T-cell (primary cell): ENCODE results near the gene DBNDD2. TPM values are rescaled to one million over a fixed set of nuclear protein-coding genes. Genes with fewer than 3 reads are reported as not detected.

Source experiments
- ATAC-seq, 4 experiments: fragments of 200-7000 bp in 3 of 4; fragments of 150-1000 bp in 1 of 4; cut with Tn5 transposase; replicated peaks in 1 of 4; 1 replicate in 3 of 4; 2 replicates in 1 of 4; pipeline ENCODE4 v1.10.0; 2021; ENCODE audit warnings: moderate library complexity in 3 of 4, mild to moderate bottlenecking in 2 of 4, moderate number of reproducible peaks in 1 of 4
- CTCF ChIA-PET, 2 donors: fragments of 300-600 bp; sonication (Branson Sonifier 250); formaldehyde crosslinking; loops; one replicate each; lab custom pipeline; 2022; ENCODE audit warnings: antibody characterized with exemption in 2 of 2; lab: Charles Lee
- POLR2A ChIA-PET, 2 donors: fragments of 300-600 bp; sonication (Branson Sonifier 250); formaldehyde crosslinking; loops; one replicate each; lab custom pipeline; 2022; ENCODE audit warnings: antibody characterized with exemption in 2 of 2; lab: Charles Lee
- DNase-seq, 35 experiments: peaks; one replicate each; pipeline versions ENCODE4 v3.0.0 to v3.0.0-alpha.2; 2013 to 2023
- H3K27ac ChIP-seq: one replicate; pipeline ENCODE4 v1.5.1; 2013; ENCODE audit warnings: low read length
- H3K27me3 ChIP-seq, 2 experiments: replicated peaks in 1 of 2; 1 replicate in 1 of 2; 2 replicates in 1 of 2; pipeline versions ENCODE4 v1.6.1 to v1.7.0; 2013; ENCODE audit warnings: low read length in 1 of 2, mixed read lengths in 1 of 2; ENCODE audit not compliant: control insufficient read depth in 2 of 2, insufficient read depth in 2 of 2; ENCODE audit errors: extremely low read depth in 1 of 2
- H3K36me3 ChIP-seq, 2 donors: 1 replicate in 1 of 2; 2 replicates in 1 of 2; pipeline versions ENCODE4 v1.6.1 to v1.7.0; 2013; ENCODE audit warnings: low read length in 1 of 2; ENCODE audit not compliant: control insufficient read depth in 2 of 2, insufficient read depth in 1 of 2; ENCODE audit errors: extremely low read depth in 1 of 2
- H3K4me1 ChIP-seq, 2 experiments: 1 replicate in 1 of 2; 2 replicates in 1 of 2; pipeline versions ENCODE4 v1.6.1 to v1.7.0; 2013; ENCODE audit warnings: low read length in 2 of 2, mixed read lengths in 1 of 2; ENCODE audit not compliant: insufficient read depth in 2 of 2, control insufficient read depth in 1 of 2; ENCODE audit errors: extremely low read depth in 1 of 2
- H3K4me3 ChIP-seq, 2 donors: 1 replicate in 1 of 2; 2 replicates in 1 of 2; pipeline versions ENCODE4 v1.5.1 to v1.7.0; 2013; ENCODE audit warnings: mild to moderate bottlenecking in 2 of 2, low read length in 1 of 2, moderate library complexity in 1 of 2; ENCODE audit not compliant: control insufficient read depth in 1 of 2; ENCODE audit errors: extremely low read depth in 1 of 2
- H3K9me3 ChIP-seq: 2 replicates; pipeline ENCODE4 v1.7.0; 2013
- H3K27ac Mint-ChIP-seq, 2 donors: one replicate each; pipeline ENCODE4 v1.8.0; 2020 to 2021; ENCODE audit warnings: mild to moderate bottlenecking in 2 of 2, mixed read lengths in 2 of 2
- H3K27me3 Mint-ChIP-seq, 2 donors: one replicate each; pipeline ENCODE4 v1.8.0; 2021 to 2022; ENCODE audit warnings: mixed read lengths in 2 of 2
- H3K36me3 Mint-ChIP-seq: one replicate; pipeline ENCODE4 v1.8.0; 2021; ENCODE audit warnings: mixed read lengths
- H3K4me1 Mint-ChIP-seq, 3 donors: one replicate each; pipeline ENCODE4 v1.8.0; 2020 to 2022; ENCODE audit warnings: mixed read lengths in 3 of 3, mild to moderate bottlenecking in 1 of 3
- H3K4me3 Mint-ChIP-seq, 3 donors: one replicate each; pipeline ENCODE4 v1.8.0; 2020 to 2022; ENCODE audit warnings: mild to moderate bottlenecking in 3 of 3, mixed read lengths in 3 of 3, moderate library complexity in 3 of 3
- H3K9me3 Mint-ChIP-seq, 3 donors: one replicate each; pipeline ENCODE4 v1.8.0; 2020 to 2022; ENCODE audit warnings: mixed read lengths in 3 of 3
- WGBS: methylation state at CpG from one replicate; pipeline ENCODE4 v1.1.5; 2013; ENCODE audit warnings: missing lambda C conversion rate; ENCODE audit not compliant: insufficient coverage; 5-methylcytosine and 5-hydroxymethylcytosine counted together
- total RNA-seq, 35 experiments: library from RNA in 6 of 35; stranded (reverse) in 6 of 35; fragments of 120-200 nt in 1 of 35; gene quantifications; one replicate each; pipeline versions ENCODE4 v1.2.1 to v1.2.4 and lab custom pipeline; 2013 to 2026

DBNDD2 gene
- total RNA-seq, 5 donors from 2014 or later (not counting 1 experiment from before 2014, with no cell fraction given): 10.1 to 16.8 (median 14.8) TPM

DNA sequence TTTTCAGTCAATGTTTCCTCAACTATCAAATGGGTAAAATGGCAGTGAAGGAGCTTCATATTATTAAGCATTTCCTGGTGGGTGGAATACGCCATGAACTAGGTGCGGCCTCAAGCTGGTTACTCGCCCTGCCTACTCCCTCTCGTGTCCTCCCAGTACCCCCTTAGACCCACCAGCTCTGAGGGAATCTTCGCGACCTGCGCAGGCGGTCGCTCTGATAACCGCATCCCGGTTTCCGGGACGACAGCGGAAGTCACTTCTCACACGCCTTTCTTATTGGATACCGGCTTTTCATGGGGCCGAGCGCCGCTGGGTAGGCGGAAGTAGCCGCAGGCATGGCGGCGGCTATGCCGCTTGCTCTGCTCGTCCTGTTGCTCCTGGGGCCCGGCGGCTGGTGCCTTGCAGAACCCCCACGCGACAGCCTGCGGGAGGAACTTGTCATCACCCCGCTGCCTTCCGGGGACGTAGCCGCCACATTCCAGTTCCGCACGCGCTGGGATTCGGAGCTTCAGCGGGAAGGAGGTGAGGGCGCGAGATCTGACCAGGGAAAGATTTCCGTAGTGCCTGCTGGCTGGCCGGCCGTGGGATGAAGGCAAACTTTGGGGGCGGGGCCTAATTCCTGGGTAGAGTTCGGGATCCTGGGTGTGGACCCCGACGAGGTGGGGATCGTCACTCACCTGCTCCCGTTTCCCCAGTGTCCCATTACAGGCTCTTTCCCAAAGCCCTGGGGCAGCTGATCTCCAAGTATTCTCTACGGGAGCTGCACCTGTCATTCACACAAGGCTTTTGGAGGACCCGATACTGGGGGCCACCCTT lies 7.9 kb downstream of the DBNDD2 start, which contains the start of gene PIGT:
TSS of gene PIGT (plus strand) at position 320 of the 816 bp plus-strand sequence. CDS start at position 336, 16 bp downstream.
- Mint-ChIP-seq H3K4me3 (peak within 1 kb of the TSS; percentile 95 to 96 (median 95)), H3K27me3 (no peaks in the 10 kb centered on the region), H3K27ac (peak within 1 kb of the TSS; percentile 97 to 99), H3K36me3 (peaks cover 26% of the 10 kb centered on the region), H3K9me3 (no peaks in the 10 kb centered on the region), H3K4me1 (peaks cover 40 to 46% (median 44%) of the 10 kb centered on the region in 3 donors)
- peak; percentile 66 to 96 (median 91) for DNase-seq
- peaks cover 7 to 24% of the 10 kb centered on the region in 2 experiments for H3K4me1 ChIP-seq
- H3K4me3 ChIP-seq: peak within 1 kb of the TSS; percentile 86 to 95
- peak within 1 kb of the TSS; percentile 87 for H3K27ac ChIP-seq
- no peaks in the 10 kb centered on the region for H3K27me3 ChIP-seq
- peak; percentile 98 for ATAC-seq
- 0% methylated on average over 50 of the region's 52 CpGs for WGBS
- no peaks in the 10 kb centered on the region for H3K9me3 ChIP-seq
- ChIA-PET POLR2A (interaction anchor here (0.5 to 1.7 kb wide), 7 partner anchors 9 to 53 kb away, joined by 3 to 13 read pairs (median 5); partner anchors contain the start of gene SYS1 (in 1 of the 2)), CTCF (interaction anchor here (0.5 to 2.8 kb wide), 13 partner anchors 9 to 970 kb away, joined by 3 to 23 read pairs (median 4); partner anchors contain the start of gene SYS1 (in 2 of the 2))
- peaks cover 9 to 25% of the 10 kb centered on the region in 2 donors for H3K36me3 ChIP-seq

DNA sequence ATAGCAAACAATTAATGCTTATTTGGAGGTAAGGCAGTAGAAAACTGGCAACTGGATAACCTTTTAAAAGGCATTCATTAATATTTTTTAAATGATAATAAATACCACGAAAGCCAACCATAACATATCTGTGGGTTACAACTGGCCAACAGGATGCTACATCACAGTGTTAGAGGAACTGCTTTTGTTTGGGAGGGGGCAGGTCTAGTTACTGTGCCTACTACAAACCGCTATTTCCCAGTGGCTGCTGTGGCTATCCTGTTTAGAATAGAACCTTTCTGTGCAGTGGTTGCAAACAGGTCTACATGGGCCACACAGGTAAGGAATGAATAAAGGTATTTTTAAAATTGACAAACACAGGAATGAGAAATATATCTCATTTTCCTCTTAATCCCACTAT lies 8.8 kb downstream of the DBNDD2 start:
- peak overlapping the region; percentile 97 to 99 for H3K27ac Mint-ChIP-seq
- no peaks in the 10 kb centered on the region for H3K9me3 Mint-ChIP-seq
- H3K4me1 Mint-ChIP-seq: peaks cover 40 to 46% (median 44%) of the 10 kb centered on the region in 3 donors
- DNase-seq (no peak), ATAC-seq (no peak)
- H3K36me3 ChIP-seq: peaks cover 9 to 34% of the 10 kb centered on the region in 2 donors
- POLR2A ChIA-PET: interaction anchor here in 1 of 2 donors (1.7 kb wide), 1 partner anchor 54 kb away, joined by 13 read pairs; the partner anchor contains the start of gene SYS1
- peak overlapping the region; percentile 87 for H3K27ac ChIP-seq
- no peaks in the 10 kb centered on the region for H3K9me3 ChIP-seq
- CTCF ChIA-PET: interaction anchor here (2.3 to 4.4 kb wide), 3 partner anchors 20 to 54 kb away, joined by 8 to 24 read pairs (median 23); partner anchors contain the start of gene SYS1 (in 1 of the 2)
- H3K4me1 ChIP-seq: peaks cover 7 to 24% of the 10 kb centered on the region in 2 experiments
- H3K27me3 Mint-ChIP-seq: no peaks in the 10 kb centered on the region
- H3K36me3 Mint-ChIP-seq: peaks cover 31% of the 10 kb centered on the region
- peak overlapping the region; percentile 95 to 96 (median 95) for H3K4me3 Mint-ChIP-seq
- peak overlapping the region; percentile 86 to 95 for H3K4me3 ChIP-seq
- H3K27me3 ChIP-seq: no peaks in the 10 kb centered on the region
- no CpG with 5 or more reads among the region's 2 CpGs for WGBS

DNA sequence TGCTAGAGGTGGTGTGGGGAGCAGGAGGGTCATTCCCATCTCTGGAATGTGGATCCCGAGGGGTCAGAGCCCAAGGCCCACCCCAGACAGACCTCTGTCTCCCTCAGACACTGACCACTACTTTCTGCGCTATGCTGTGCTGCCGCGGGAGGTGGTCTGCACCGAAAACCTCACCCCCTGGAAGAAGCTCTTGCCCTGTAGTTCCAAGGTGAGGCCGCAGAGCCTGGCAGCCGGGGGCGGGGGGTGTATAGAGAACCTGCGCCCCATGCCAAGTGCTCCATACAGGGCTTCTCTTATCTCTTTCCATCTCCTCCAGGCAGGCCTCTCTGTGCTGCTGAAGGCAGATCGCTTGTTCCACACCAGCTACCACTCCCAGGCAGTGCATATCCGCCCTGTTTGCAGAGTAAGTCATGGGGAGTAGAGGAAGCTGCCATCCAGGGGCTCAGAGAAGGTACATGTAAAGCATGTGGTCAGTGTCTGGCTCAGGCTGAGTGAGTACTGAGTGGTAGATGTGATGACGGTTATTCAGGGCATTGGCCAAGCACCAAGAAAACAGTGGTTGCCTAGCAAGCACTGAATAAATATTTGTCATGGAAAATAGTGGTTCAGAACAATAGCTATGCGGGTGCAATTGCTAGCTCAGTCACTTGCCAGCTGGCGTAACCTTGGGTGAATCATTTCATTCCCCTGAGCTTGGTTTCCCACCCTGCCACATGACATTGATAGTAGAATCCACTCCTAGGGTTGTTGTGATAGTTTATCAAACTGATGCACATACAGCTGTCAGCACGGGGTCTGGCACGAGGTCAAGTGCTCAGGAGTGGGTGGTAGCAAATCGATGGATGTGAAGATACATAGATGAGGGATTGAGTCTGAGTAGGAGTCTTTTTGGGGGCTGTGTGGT lies 11.4 kb downstream of the DBNDD2 start:
- Mint-ChIP-seq H3K4me1 (peaks cover 40 to 44% (median 42%) of the 10 kb centered on the region in 3 donors), H3K27me3 (no peaks in the 10 kb centered on the region), H3K36me3 (peaks cover 47% of the 10 kb centered on the region), H3K4me3 (peak overlapping the region in 1 of 3 donors; percentile 17), H3K9me3 (no peaks in the 10 kb centered on the region), H3K27ac (peak overlapping the region in 1 of 2 donors; percentile 58)
- Histone ChIP-seq H3K36me3 (peaks cover 15 to 56% of the 10 kb centered on the region in 2 donors), H3K27ac (no peak overlapping the region), H3K9me3 (no peaks in the 10 kb centered on the region), H3K27me3 (no peaks in the 10 kb centered on the region), H3K4me3 (no peak overlapping the region), H3K4me1 (peaks cover 7 to 24% of the 10 kb centered on the region in 2 experiments)
- DNase-seq (no peak), ATAC-seq (no peak)
- ChIA-PET CTCF (interaction anchor here (1.0 to 4.4 kb wide), 3 partner anchors 17 to 46 kb away, joined by 4 to 24 read pairs (median 5); no protein-coding TSS in a partner anchor), POLR2A (no interaction called here)
- 59% methylated on average over 9 of the region's 17 CpGs for WGBS

DNA sequence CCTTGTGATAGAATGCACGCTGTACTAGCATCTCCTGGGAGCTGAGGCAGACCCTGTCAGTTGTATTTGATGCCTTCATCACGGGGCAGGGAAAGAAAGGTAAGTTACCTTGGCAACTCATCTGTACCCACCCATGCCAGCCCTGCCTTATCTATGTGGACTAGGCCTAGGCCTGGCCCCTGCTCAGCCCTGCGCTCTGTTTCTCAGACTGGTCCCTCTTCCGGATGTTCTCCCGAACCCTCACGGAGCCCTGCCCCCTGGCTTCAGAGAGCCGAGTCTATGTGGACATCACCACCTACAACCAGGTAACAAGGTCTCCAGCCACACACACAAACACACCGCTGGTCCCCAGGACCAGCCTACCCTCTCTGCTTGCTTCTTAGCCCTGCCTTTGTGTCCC lies 12.0 kb downstream of the DBNDD2 start:
- Mint-ChIP-seq H3K4me3 (no peak overlapping the region), H3K36me3 (peaks cover 52% of the 10 kb centered on the region), H3K27me3 (no peaks in the 10 kb centered on the region), H3K27ac (no peak overlapping the region), H3K9me3 (no peaks in the 10 kb centered on the region), H3K4me1 (peaks cover 38 to 40% (median 38%) of the 10 kb centered on the region in 3 donors)
- DNase-seq (no peak), ATAC-seq (no peak)
- 95% methylated on average over 8 of the region's 8 CpGs for WGBS
- peaks cover 15 to 62% of the 10 kb centered on the region in 2 donors for H3K36me3 ChIP-seq
- no peaks in the 10 kb centered on the region for H3K9me3 ChIP-seq
- no peak overlapping the region for H3K4me3 ChIP-seq
- POLR2A ChIA-PET: no interaction called here
- CTCF ChIA-PET: interaction anchor here (1.0 to 4.4 kb wide), 3 partner anchors 17 to 46 kb away, joined by 4 to 24 read pairs (median 5); no protein-coding TSS in a partner anchor
- peaks cover 7 to 24% of the 10 kb centered on the region in 2 experiments for H3K4me1 ChIP-seq
- H3K27ac ChIP-seq: no peak overlapping the region
- H3K27me3 ChIP-seq: no peaks in the 10 kb centered on the region

DNA sequence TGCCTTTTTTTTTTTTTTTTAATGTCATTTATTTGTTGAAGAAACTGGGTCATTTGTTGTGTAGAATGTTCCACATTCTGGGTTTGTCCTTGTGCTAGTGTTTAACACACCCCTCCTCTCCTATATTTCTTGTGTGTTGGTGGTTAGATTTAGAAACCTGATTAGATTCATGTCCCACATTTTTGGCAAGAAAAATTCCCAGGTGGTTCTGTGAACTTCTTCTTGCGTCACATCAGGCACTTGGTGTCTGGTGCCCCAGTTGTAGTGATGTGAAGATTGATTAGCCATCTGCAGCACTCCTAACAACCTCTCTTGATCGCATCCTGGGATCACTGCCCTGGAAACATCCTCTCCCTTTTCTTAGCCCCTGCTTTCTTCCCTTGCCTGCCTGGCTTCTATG lies 15.6 kb downstream of the DBNDD2 start:
- H3K27ac Mint-ChIP-seq: no peak overlapping the region
- Histone ChIP-seq H3K9me3 (no peaks in the 10 kb centered on the region), H3K27me3 (no peaks in the 10 kb centered on the region), H3K4me1 (peaks cover 0 to under 1% of the 10 kb centered on the region in 2 experiments), H3K36me3 (peaks cover 26 to 79% of the 10 kb centered on the region in 2 donors), H3K27ac (no peak overlapping the region), H3K4me3 (no peak overlapping the region)
- peaks cover 5 to 7% (median 7%) of the 10 kb centered on the region in 3 donors for H3K4me1 Mint-ChIP-seq
- peaks cover 70% of the 10 kb centered on the region for H3K36me3 Mint-ChIP-seq
- POLR2A ChIA-PET: no interaction called here
- DNase-seq: no peak
- 100% methylated on average over 1 of the region's 2 CpGs for WGBS
- no peaks in the 10 kb centered on the region for H3K27me3 Mint-ChIP-seq
- ATAC-seq: no peak
- no peak overlapping the region for H3K4me3 Mint-ChIP-seq
- CTCF ChIA-PET: no interaction called here
- no peaks in the 10 kb centered on the region for H3K9me3 Mint-ChIP-seq
